WI38 (cell line): ENCODE results near the gene PGS1.

Source experiments
- H3K4me3 ChIP-seq: 2 replicates; pipeline ENCODE4 v1.5.1; 2011; ENCODE audit warnings: low read depth, mild to moderate bottlenecking, control low read depth, low read length
- CTCF ChIP-seq: IDR thresholded peaks from 2 replicates; pipeline ENCODE4 v1.5.1; 2012; ENCODE audit warnings: low read depth, mild to moderate bottlenecking, control low read depth, low read length

PGS1 gene

DNA sequence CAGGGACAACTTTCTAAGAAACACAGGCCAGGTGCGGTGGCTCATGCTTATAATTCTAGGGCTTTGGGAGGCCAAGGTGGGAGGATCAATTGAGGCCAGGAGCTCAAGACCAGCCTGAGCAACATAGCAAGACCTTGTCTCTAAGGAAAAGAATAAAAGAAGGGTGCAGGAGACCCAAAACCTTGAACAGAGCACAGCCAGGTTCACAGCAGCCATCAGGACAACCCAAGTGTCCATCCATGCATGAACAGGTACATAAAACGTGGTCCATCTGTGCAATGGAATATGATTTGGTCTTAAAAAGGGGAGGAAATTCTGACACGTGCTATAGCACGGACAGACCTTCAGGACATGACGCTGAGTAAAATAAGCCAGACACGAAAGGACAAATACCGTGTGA is 91.0 kb downstream of the PGS1 start:
- no peak overlapping the region for H3K4me3 ChIP-seq
- TF ChIP-seq CTCF, result no peak

GRCh38 chr17:78471635-78472034 is 93.2 kb downstream of the PGS1 start:
- TF ChIP-seq CTCF, result no peak
- no peak overlapping the region for H3K4me3 ChIP-seq

GRCh38 chr17:78472035-78472905 is 93.8 kb downstream of the PGS1 start:
- no peak overlapping the region for H3K4me3 ChIP-seq
- no peak for TF ChIP-seq CTCF

- no peak overlapping the region for H3K4me3 ChIP-seq
- no peak for TF ChIP-seq CTCF
Measured at GRCh38 chr17:78473951-78474613, 95.6 kb downstream of the PGS1 start.
